NCI-H1436 treated with DMSO at 0.1 percent for 48 hours (cell line): ENCODE results near the gene ZHX3.
"Not testable (repeated sequence)": the region's sequence is repeated elsewhere in the genome, so short reads cannot be mapped to it uniquely, and the experiment has no call there.

Experiments used
- DNase-seq: peaks from one replicate; lab custom pipeline; 2025; lab: John Stamatoyannopoulos, UW

ZHX3 gene

DNA sequence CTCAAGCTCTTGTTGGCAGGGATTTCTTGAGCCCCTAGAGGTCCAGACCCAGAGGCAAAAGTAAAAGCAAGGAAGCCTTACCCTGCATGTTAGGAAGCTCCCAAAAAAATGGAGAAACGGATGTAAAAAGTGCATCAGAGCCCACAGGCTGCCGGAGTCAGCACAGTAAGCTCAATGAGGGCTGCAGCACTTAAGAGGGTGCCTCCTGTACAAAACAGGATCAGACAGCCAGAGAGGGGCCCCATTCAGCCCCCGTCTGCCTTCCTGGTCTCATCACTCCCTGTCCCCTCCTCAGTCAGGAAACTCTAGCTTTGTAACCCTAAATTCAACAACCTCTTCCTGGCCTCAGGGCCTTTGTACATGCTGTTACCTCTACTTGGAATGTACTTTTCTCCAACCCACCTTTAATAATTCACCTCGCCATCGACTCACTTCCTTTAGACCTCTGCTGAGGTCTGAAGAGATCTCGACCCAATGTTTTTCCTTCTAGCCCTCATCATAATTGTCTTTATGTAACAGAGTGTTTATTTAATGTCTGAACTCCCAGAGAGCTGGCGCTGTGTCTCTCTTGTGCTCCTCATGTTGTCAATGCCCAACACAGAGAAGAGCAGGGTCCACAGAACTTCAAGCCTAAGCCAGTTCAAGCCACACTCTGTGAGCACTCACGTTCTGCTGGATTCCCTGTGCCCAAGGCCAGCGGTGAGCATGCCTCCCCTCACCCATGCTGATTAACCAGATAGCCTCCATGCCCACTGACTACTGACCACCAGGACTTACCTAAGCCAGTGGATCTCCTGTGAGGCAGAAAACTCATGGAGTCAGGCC lies 183.0 kb downstream of the ZHX3 start:
- no peak for DNase-seq

DNA sequence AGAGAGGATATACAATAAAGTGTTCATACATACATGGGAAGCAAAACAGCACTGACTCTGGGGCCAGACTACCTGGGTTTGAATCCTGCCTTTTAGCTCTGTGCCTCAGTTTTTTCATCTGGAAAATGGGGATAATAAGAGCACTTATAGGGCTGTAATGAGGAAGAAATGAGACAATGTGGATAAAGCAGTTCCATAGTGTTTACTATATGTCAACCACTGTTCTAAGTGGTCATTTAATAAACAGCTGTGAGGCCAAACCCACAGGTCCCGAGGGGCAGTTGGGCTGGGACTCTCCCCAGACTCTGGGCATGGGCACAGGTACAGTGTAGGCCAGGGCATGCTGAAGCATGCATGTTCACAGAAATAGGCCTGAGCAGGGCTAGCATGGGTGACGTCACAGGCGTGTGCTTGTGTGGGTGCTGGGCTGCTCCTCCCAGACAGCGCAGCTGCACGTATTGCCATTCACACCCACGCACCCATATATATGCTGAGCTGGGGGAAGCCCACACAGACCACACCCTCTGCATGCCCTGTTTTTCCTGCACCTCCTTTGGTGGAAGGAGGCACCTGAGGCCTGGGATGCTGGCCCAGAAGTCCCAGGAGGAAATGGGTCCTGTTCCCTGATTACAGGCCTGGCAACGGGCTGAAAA lies 183.7 kb downstream of the ZHX3 start:
- DNase-seq: no peak

DNA sequence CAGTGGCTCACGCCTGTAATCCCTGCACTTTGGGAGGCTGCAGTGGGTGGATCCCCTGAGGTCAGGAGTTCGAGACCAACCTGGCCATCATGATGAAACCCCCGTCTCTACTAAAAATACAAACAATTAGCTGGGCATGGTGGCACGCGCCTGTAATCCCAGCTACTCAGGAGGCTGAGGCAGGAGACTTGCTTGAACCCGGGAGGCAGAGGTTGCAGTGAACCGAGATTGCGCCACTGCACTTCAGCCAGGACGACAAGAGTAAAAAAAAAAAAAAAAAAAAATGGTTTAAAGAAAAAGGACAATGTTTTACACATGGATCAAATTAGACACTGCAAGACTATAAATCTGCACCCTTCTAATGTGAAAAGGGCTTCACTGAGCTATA lies 185.1 kb downstream of the ZHX3 start:
- not testable (repeated sequence) for DNase-seq

DNA sequence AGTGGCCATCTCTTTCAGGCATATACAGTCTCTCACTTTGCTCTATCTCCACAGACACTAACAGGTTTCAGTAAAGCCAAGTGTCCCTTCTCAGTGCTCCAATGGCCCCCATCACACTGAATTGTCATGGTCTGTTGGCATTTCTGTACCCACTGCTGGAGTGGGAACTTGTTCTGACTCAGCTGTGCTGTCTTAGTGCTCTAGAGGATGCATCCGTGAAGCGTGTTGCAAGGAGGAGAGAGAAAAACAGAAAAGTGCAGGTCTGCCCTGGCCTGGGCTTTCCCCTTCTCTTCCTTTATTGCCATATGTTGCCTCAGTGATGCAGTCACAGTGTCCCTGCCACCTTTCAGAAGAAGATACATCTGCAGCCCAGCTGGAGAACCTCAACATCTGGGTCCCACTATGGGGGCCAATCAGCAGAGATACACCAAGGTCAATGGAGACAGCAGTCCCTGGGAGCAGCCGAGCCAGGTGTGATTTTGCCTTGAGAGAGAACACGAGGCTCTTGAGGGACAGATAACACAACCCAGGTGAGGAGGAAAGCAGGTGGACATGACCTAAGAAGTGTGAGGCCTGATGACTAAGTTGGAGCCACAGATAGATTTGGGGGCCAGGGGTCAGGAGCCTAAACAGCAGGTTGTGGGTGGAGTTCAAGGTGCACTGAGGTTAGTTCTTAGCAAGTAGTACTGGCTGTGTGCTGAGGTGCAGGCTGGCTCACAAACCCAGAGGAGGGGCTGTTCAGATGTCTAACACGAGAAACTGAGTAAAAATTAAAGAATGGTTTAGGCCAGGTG lies 185.7 kb downstream of the ZHX3 start:
- no peak for DNase-seq
